Spleen (tissue), 7 donors: Measurements from ENCODE around the gene CDK1.
"Not testable (repeated sequence)": the region's sequence is repeated elsewhere in the genome, so short reads cannot be mapped to it uniquely, and the experiment has no call there.

ENCODE experiments used
- POLR2AphosphoS5 ChIP-seq, 3 donors: sonication (generic); formaldehyde crosslinking; IDR thresholded peaks; one replicate each; pipeline ENCODE4 v1.5.1; 2017; ENCODE audit warnings: antibody characterized with exemption in 3 of 3
- TF ChIP-seq, protein P1 (sequence below), 11 experiments: fragments of 200-600 bp in 7 of 11; fragments of 450-650 bp in 4 of 11; sonication (generic) in 4 of 11; IDR thresholded peaks in 8 of 11; conservative IDR thresholded peaks in 3 of 11; 1 replicate in 7 of 11; 2 replicates in 4 of 11; pipeline versions ENCODE4 v1.4.0 to v1.8.0; 2016 to 2021; ENCODE audit warnings: antibody characterized with exemption in 11 of 11, inconsistent platforms in 4 of 11, mild to moderate bottlenecking in 1 of 11
- donor health status: DM: no; HTN: no; CAD: no; lungs with moderate emphysema.
- donor health status: DM: no; HTN: no; CAD: no.
- donor health status: DM: no; HTN: no; CAD: no.

DNA sequence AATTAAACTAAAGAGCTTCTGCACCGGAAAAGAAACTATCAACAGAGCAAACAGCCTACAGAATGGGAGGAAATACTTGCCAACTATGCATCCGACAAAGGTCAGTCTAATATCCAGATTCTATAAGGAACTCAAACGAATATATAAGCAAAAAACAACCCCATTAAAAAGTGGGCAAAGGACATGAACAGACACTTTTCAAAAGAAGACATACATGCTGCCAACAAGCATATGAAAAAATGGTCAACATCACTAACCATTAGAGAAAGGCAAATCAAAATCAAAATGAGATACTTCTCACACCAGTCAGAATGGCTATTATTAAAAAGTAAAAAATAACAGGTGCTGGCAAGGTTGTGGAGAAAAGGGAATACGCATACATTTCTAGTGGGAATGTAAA lies 53.9 kb downstream of the CDK1 start:
- TF ChIP-seq, protein P1, sequence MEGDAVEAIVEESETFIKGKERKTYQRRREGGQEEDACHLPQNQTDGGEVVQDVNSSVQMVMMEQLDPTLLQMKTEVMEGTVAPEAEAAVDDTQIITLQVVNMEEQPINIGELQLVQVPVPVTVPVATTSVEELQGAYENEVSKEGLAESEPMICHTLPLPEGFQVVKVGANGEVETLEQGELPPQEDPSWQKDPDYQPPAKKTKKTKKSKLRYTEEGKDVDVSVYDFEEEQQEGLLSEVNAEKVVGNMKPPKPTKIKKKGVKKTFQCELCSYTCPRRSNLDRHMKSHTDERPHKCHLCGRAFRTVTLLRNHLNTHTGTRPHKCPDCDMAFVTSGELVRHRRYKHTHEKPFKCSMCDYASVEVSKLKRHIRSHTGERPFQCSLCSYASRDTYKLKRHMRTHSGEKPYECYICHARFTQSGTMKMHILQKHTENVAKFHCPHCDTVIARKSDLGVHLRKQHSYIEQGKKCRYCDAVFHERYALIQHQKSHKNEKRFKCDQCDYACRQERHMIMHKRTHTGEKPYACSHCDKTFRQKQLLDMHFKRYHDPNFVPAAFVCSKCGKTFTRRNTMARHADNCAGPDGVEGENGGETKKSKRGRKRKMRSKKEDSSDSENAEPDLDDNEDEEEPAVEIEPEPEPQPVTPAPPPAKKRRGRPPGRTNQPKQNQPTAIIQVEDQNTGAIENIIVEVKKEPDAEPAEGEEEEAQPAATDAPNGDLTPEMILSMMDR (IDR thresholded peaks at IDR 0.05 in 8 of 11, conservative IDR thresholded peaks at IDR 0.05 in 3 of 11), result not testable (repeated sequence)
- TF ChIP-seq POLR2AphosphoS5 (IDR thresholded peaks at IDR 0.05), result not testable (repeated sequence)
